IPS-15b (cell line): Measurements from ENCODE around the gene CTNNB1.

Experiments used
- H3K27me3 ChIP-seq: one replicate; pipeline ENCODE4 v1.6.1; 2013; ENCODE audit warnings: low read length; ENCODE audit not compliant: control insufficient read depth, insufficient read depth
- H3K36me3 ChIP-seq: one replicate; pipeline ENCODE4 v1.6.1; 2013; ENCODE audit warnings: low read length; ENCODE audit not compliant: control insufficient read depth, insufficient read depth
- H3K4me1 ChIP-seq: one replicate; pipeline ENCODE4 v1.6.1; 2013; ENCODE audit warnings: mild to moderate bottlenecking, low read length; ENCODE audit not compliant: control insufficient read depth, insufficient read depth
- H3K4me3 ChIP-seq: one replicate; pipeline ENCODE4 v1.5.1; 2013; ENCODE audit warnings: low read depth, low read length
- H3K9ac ChIP-seq: one replicate; pipeline ENCODE4 v1.6.1; 2013; ENCODE audit warnings: low read depth, mild to moderate bottlenecking, low read length
- H3K9me3 ChIP-seq: one replicate; pipeline ENCODE4 v1.6.1; 2013; ENCODE audit warnings: mild to moderate bottlenecking, low read length; ENCODE audit not compliant: control insufficient read depth, insufficient read depth

Gene CTNNB1

GRCh38 chr3:41223691-41224090 is 24.4 kb downstream of the CTNNB1 start:
- Histone ChIP-seq H3K4me3 (no peak overlapping the region), H3K9me3 (no peaks in the 10 kb centered on the region), H3K9ac (no peak overlapping the region), H3K27me3 (no peaks in the 10 kb centered on the region), H3K36me3 (peaks cover 20% of the 10 kb centered on the region), H3K4me1 (peaks cover 6% of the 10 kb centered on the region)

- H3K9me3 ChIP-seq = no peaks in the 10 kb centered on the region
- no peak overlapping the region for H3K9ac ChIP-seq
- peaks cover 6% of the 10 kb centered on the region for H3K4me1 ChIP-seq
- H3K36me3 ChIP-seq = peaks cover 20% of the 10 kb centered on the region
- H3K27me3 ChIP-seq = no peaks in the 10 kb centered on the region
- no peak overlapping the region for H3K4me3 ChIP-seq
Measured at GRCh38 chr3:41224120-41224806, 25.0 kb downstream of the CTNNB1 start.

GRCh38 chr3:41234823-41235721 is 35.8 kb downstream of the CTNNB1 start:
- H3K4me1 ChIP-seq = peaks cover 20% of the 10 kb centered on the region
- H3K9ac ChIP-seq = no peak overlapping the region
- peaks cover 33% of the 10 kb centered on the region for H3K36me3 ChIP-seq
- H3K9me3 ChIP-seq = no peaks in the 10 kb centered on the region
- H3K4me3 ChIP-seq = no peak overlapping the region
- H3K27me3 ChIP-seq = no peaks in the 10 kb centered on the region

- Histone ChIP-seq H3K9ac (no peak overlapping the region), H3K27me3 (no peaks in the 10 kb centered on the region), H3K4me3 (no peak overlapping the region), H3K9me3 (no peaks in the 10 kb centered on the region), H3K4me1 (peaks cover 20% of the 10 kb centered on the region), H3K36me3 (peaks cover 33% of the 10 kb centered on the region)
Measured at GRCh38 chr3:41236228-41236627, 36.9 kb downstream of the CTNNB1 start.

- Histone ChIP-seq H3K36me3 (peaks cover 33% of the 10 kb centered on the region), H3K27me3 (no peaks in the 10 kb centered on the region), H3K4me3 (no peak overlapping the region), H3K4me1 (peaks cover 20% of the 10 kb centered on the region), H3K9ac (no peak overlapping the region), H3K9me3 (no peaks in the 10 kb centered on the region)
Measured at GRCh38 chr3:41237907-41238306, 38.6 kb downstream of the CTNNB1 start.

- Histone ChIP-seq H3K9ac (no peak overlapping the region), H3K4me1 (peaks cover 20% of the 10 kb centered on the region), H3K4me3 (no peak overlapping the region), H3K9me3 (no peaks in the 10 kb centered on the region), H3K36me3 (peaks cover 17% of the 10 kb centered on the region), H3K27me3 (no peaks in the 10 kb centered on the region)
Measured at GRCh38 chr3:41239587-41239986, 40.3 kb downstream of the CTNNB1 start.

- H3K4me1 ChIP-seq = peaks cover 9% of the 10 kb centered on the region
- H3K36me3 ChIP-seq = peaks cover 16% of the 10 kb centered on the region
- no peaks in the 10 kb centered on the region for H3K9me3 ChIP-seq
- no peak overlapping the region for H3K9ac ChIP-seq
- H3K4me3 ChIP-seq = no peak overlapping the region
- H3K27me3 ChIP-seq = no peaks in the 10 kb centered on the region
Measured at GRCh38 chr3:41241161-41241560, 41.9 kb downstream of the CTNNB1 start.

GRCh38 chr3:41241800-41242571 is 42.7 kb downstream of the CTNNB1 start:
- H3K9me3 ChIP-seq = no peaks in the 10 kb centered on the region
- H3K36me3 ChIP-seq = peaks cover 12% of the 10 kb centered on the region
- H3K9ac ChIP-seq = no peak overlapping the region
- peaks cover 2% of the 10 kb centered on the region for H3K4me1 ChIP-seq
- H3K4me3 ChIP-seq = no peak overlapping the region
- H3K27me3 ChIP-seq = no peaks in the 10 kb centered on the region

GRCh38 chr3:41243183-41243582 is 43.9 kb downstream of the CTNNB1 start:
- Histone ChIP-seq H3K4me3 (no peak overlapping the region), H3K4me1 (no peaks in the 10 kb centered on the region), H3K9ac (no peak overlapping the region), H3K36me3 (peaks cover 8% of the 10 kb centered on the region), H3K27me3 (no peaks in the 10 kb centered on the region), H3K9me3 (no peaks in the 10 kb centered on the region)

- Histone ChIP-seq H3K4me3 (no peak overlapping the region), H3K4me1 (no peaks in the 10 kb centered on the region), H3K36me3 (no peaks in the 10 kb centered on the region), H3K27me3 (no peaks in the 10 kb centered on the region), H3K9me3 (no peaks in the 10 kb centered on the region), H3K9ac (no peak overlapping the region)
Measured at GRCh38 chr3:41244620-41245336, 45.5 kb downstream of the CTNNB1 start.
